Hematopoietic multipotent progenitor cell treated with erythropoietin and hydrocortisone succinate and interleukin-3 and kit ligand, for 17 days (in vitro differentiated cells): Measurements from ENCODE around the gene TNKS1BP1.
"Not testable (repeated sequence)": the region's sequence is repeated elsewhere in the genome, so short reads cannot be mapped to it uniquely, and the experiment has no call there.

Source experiments
- DNase-seq: peaks from one replicate; pipeline ENCODE4 v3.0.0-alpha.2; 2015; ENCODE audit warnings: low spot score

Gene TNKS1BP1

DNA sequence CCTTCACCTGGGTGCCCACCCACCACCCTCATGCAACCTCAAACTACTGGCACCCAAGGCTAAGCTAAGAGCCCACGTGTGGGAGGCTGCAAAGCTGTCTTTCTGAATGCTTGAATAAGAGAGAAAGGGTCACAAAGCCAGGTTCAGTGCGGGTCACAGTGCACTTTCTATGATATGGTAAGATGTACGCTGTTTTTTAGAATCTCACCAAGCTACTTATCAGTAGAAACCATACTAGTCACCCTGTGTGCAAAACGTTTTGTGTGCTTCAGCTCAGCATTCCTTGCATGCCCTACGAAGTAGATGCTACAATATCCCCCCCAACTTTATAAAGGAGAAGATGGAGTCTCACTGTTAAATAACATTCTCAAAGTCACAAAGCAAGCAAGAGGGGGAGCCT is 28.3 kb upstream of the TNKS1BP1 start:
- no peak for DNase-seq

DNA sequence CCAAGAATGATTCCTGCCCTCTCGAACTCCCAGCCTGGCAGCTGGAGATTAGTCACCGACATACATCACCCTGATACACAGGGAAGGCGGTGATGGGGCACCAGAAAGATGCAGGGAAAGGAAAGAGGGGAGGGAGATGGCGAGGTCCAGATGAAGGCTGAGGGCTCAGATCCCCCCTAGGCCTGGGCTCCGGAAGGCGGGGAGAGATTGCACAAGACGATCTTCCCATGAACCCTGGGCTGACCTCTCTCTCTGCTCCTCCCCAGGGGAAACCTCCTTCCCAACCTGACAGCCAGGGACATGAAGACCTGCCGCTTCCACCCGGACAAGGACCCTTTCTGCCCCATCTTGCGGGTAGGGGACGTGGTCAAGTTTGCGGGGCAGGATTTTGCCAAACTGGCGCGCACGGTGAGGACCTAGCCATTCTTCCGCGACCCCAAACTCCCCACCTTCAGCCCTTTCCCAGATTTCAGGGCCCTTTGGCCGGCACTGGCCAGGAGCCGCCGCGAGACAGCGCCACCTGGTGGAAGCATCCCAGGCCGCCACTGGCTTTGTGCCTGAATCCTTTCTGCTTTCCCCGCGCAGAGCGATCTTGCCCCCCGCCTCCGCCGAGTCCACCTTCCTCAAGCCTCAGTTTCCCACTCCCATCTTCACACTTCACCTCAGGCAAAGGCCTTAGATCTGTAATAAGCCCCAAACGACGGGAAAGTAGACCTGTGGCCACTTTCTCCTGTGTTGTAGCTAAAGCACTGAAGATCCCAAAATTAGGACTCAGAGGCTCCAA is 24.9 kb upstream of the TNKS1BP1 start:
- peak; percentile 62 for DNase-seq

GRCh38 chr11:57348636-57349313 is 24.0 kb upstream of the TNKS1BP1 start:
- DNase-seq: no peak

DNA sequence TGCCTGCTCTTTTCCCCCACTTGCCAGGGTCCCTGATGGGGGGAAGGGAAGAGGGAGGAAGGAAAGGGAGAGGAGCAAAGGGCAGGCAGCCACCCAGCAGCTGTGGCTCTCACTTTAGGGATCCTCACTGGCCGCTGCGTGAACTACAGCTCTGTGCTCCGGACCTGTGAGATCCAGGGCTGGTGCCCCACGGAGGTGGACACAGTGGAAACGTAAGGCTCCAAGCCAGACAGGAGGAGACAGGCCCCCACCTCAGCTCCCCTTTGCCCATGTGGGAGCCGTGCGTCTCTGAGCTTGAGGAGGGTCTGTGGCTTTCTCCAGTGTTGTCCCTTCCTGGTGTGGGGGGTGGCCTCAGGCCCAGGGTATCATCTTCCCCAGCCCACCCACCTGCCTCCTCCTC is 23.3 kb upstream of the TNKS1BP1 start:
- no peak for DNase-seq

DNA sequence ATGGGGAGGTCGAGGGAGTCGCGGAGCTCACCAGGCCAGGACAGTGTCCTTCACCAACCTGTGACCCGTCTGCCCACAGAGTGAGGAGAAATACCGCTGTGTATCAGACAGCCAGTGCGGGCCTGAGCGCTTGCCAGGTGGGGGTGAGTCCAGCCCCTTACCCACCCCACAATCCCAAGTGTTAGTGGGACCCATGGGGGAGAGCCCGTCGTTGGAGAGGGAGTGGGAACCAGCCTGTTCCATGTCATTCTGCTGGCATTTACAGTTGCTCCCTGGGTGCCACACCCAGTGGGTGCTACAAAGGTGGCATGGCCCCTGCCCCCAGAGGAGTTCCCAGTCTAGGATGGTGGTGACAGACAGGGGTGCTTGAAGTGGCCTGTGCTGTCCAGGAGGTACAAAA is 22.6 kb upstream of the TNKS1BP1 start:
- no peak for DNase-seq

GRCh38 chr11:57345555-57346211 is 20.9 kb upstream of the TNKS1BP1 start:
- peak; percentile 81 for DNase-seq

DNA sequence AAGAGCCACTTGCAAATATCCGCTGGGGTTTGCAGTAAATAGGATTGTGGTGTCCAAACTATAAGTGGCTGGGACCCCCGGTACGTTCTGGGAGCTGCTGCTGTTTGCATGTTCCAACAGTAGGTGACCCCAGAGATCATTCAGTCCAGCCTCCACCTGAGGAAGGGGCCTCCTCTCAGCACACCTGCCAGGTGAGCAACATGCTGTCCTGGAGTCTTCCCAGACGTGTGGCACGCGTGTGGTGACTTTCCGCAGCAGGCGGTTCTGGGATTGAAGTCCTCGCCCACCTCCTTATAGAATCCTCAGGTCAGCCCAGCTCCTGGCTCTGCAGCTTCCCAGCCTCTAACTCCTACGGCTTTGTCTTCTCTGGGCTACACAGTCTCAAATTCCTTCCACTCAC is 20.1 kb upstream of the TNKS1BP1 start:
- no peak for DNase-seq

DNA sequence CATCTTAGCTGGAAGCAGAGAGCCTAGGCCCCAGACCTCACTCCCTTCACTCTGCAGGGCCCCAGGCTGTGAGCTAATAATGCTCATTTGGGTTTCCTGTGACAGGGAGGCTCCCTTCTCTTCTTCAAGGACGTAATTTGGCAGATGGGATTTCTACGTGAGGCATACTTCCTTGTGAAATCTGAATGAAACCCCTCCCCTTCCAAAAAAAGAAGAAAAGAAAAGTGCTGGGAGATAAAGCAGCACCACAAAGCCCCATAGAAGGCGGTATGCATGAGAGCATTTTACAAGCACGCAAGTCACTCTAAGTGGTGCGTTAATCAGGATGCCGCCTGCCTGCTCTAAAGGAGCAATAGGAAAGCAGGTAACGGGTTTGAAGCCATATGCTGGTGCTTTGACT is 19.1 kb upstream of the TNKS1BP1 start:
- DNase-seq: no peak

DNA sequence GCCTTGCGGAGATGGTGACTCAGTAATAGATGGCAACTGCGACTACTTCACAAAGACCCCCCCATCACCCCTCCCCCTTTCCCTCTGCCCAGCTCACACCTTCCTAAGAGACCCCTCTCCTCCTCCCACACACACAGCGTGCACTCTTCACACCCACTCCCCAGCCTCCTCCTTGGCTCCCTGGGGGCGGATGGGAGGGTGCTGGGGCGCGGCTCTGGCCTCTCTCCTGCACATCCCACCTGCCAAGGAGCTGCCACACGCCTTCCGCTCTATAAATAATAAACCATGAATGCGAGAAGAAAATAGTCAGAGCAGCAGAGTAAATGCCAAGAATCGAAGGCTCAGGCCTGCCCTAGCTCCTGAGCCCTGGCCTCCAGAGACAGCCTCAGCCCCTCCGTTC is 17.9 kb upstream of the TNKS1BP1 start:
- DNase-seq: no peak

GRCh38 chr11:57341250-57341808 is 16.6 kb upstream of the TNKS1BP1 start:
- DNase-seq: no peak

DNA sequence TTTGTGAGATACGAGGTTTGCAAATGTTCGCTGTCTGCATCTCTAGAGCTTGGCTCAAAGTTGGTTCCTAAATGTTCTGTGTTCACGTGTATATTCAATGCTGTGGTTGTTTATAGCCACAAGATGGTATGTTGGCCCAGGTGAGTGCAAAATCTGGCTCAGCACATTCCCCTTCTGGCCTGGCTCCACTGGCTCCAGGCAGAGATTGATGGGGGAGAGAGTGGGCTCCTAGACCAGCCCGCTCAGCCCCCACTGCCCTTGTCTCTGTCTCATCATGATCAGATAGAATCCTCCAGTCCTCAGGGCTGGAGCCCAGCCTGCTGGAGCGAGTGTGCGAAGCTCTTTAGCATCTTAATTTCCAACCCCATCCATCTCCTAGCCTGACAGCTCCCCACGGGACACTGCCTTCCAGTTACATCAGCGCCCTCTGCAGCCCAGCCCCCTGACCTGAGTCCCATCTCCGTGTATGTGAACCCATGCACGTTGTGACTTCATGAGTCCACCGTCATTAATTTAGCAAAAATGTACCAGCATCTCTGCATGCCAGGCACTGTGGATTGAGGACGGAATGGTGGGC is 15.4 kb upstream of the TNKS1BP1 start:
- no peak for DNase-seq

DNA sequence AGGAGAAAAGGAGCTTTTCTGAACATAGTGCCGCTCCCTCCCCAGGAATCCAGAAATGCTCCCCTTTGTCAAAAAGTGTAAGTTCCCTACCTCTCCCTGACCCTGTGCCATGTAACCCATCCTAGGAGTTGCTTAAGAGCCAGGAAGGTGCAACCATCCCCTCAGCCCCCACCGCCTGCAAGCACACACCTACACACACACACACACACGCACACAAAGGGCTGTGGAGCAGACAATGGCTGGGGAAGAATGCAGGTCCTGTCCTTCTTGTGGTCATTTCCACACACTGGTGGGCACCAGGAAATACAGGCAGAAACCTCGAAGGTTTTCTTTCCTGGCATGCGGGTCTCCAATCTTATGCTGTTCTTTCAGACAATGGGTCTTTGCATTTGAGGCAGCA is 14.6 kb upstream of the TNKS1BP1 start:
- no peak for DNase-seq

DNA sequence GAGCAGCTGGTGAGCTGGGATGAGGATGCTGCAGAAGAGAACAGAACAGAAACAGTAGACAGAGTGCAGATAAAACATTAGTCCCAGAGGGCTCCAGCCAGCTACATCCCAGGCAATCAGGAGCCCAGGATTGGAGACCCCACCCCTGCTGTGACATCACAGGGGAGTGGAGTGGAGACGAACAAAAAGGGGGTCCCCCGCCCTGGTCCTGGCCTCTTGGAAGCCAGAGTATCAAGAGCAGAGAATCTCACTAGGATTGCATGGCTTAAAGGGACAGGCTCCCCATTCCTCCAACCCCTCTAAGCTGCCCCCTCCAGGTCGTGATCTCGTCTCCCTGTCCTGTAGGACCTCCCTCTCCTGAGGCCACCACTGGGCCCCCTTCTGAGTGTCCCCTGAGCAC is 13.4 kb upstream of the TNKS1BP1 start, which contains the start of gene P2RX3:
TSS of gene P2RX3 (plus strand) at position 211 of the 400 bp plus-strand sequence. CDS start 199 bp downstream, outside the sequence.
- no peak for DNase-seq

DNA sequence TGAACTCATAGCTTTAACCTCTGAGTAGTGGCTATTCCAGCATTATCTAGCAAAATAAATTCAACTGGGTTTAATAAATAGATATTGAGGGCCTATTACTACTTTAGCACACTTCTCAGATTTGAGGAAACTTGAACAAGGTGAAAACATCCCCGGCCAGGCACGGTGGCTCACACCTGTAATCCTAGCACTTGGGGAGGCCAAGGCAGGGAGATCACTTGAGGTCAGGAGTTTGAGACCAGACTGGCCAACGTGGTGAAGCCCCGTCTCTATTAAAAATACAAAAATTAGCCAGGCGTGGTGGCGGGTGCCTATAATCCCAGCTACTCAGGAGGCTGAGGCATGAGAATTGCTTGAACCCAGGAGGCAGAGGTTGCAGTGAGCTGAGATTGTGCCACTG is 12.1 kb upstream of the TNKS1BP1 start:
- DNase-seq: not testable (repeated sequence)

GRCh38 chr11:57336111-57336666 is 11.4 kb upstream of the TNKS1BP1 start:
- DNase-seq: no peak

- DNase-seq: peak; percentile 69
Observed at GRCh38 chr11:57335343-57336110, 10.8 kb upstream of the TNKS1BP1 start, which contains the start of gene SSRP1. TSS of gene SSRP1 (minus strand) at chr11:57335892. CDS start at chr11:57335121, 771 bp downstream.

DNA sequence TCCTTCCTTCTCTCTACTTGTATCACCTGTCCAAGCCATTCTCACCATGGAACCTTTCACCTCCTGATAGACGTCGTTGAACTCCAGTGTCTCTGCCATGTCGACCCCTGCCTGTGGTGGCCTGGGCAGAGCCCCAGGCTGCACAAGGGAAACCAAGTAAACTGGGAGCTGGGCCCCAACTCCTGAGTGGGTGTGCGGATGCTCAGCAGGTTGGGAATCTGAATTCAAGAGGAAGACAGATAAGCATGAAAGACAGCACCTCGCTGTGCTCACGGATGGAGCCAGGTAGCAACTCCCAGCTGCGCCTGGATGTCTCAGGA is 10.2 kb upstream of the TNKS1BP1 start:
- no peak for DNase-seq

GRCh38 chr11:57332694-57333440 is 8.1 kb upstream of the TNKS1BP1 start:
- DNase-seq: no peak

- no peak for DNase-seq
Observed at GRCh38 chr11:57331720-57332119, 7.0 kb upstream of the TNKS1BP1 start.

GRCh38 chr11:57330029-57330428 is 5.3 kb upstream of the TNKS1BP1 start:
- no peak for DNase-seq

DNA sequence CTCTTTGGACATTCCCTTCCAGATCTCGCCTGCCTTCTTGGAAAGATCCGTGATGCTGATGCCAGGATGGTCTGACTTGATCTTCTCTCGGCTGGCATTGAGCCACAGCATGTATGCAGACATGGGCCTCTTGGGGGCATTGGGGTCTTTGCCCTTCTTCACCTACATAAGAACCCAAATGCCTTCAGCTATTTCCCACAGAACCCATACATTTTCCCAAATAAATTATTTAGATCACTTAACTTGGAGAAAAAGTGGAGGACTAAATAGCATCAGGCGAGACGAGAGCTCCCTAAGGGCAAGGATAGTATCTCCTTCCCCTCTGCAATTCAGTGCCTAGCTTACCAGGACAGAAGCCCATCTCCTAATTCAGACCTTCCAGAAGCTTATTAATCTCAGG is 3.0 kb upstream of the TNKS1BP1 start:
- DNase-seq: no peak
